ENCODE data around the gene ZNF641. TPM values are rescaled to one million over a fixed set of nuclear protein-coding genes. Genes with fewer than 3 reads are reported as not detected.
A peak's percentile ranks its signal among the peaks of the same experiment; 100 is the strongest.

The ZNF641 gene
- total RNA-seq, 1 experiment from 2014 or later: 12.1 TPM

GRCh38 chr12:48351022-48351708, 446 bp upstream of the ZNF641 start (continued):
- TF ChIP-seq ATF3 (IDR thresholded peaks at IDR 0.05): no peak
- TF ChIP-seq EZH2 (IDR thresholded peaks at IDR 0.05): no peak
- TF ChIP-seq ZFX (IDR thresholded peaks at IDR 0.05): peak; percentile 47

DNA sequence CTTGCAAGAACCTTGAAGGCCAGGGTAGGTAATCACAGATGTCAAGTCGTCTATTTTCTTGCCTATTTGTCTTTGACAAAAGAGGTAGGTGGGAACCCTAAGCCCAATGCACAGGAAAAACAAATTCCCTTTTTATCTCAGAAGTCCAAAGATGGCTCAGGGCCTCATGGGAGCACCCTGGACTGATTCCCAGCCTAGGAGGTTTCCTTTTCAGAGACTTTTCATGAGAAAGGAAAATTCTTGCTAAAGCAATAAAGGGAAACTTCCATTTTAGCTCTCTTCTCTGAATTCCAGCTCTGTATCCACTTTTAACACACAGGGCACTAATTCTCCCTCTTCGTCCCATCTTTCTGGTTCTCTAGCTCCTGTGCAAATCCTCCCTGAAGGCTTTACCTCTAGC, 1.2 kb downstream of the ZNF641 start:
- Histone ChIP-seq H3K9me2 (ENCODE audit: insufficient read depth) (no peaks in the 10 kb centered on the region), H3K27me3 (ENCODE audit: insufficient read depth, low read length) (no peaks in the 10 kb centered on the region), H3K27ac (ENCODE audit: low read depth, low read length) (no peak overlapping the region), H3K79me2 (ENCODE audit: insufficient read depth, low read length) (no peaks in the 10 kb centered on the region), H3K36me3 (ENCODE audit: control insufficient read depth in 1 of 2, insufficient read depth in 2 of 2, low read length in 2 of 2) (peaks cover 8 to 11% of the 10 kb centered on the region in 2 experiments; a peak in 3 of 4 replicates), H4K20me1 (ENCODE audit: insufficient read depth) (no peaks in the 10 kb centered on the region), H2AFZ (ENCODE audit: low read depth, low read length, poor library complexity, severe bottlenecking) (no peak overlapping the region), H3K4me2 (ENCODE audit: low read length) (peak overlapping the region; percentile 98), H3K9me3 (ENCODE audit: control insufficient read depth in 1 of 2, insufficient read depth in 1 of 2, low read depth in 1 of 2, low read length in 2 of 2) (no peaks in the 10 kb centered on the region), H3K4me3 (replicated peaks in 1 of 2; ENCODE audit: low read depth in 1 of 2, low read length in 2 of 2) (no peak overlapping the region; a peak in 1 of 4 replicates), H3K9ac (ENCODE audit: low read length) (no peak overlapping the region), H3K4me1 (ENCODE audit: control insufficient read depth in 1 of 2, insufficient read depth in 2 of 2, low read length in 2 of 2) (peaks cover 8 to 18% of the 10 kb centered on the region in 2 experiments)
- ChIA-PET CTCF (no interaction called here), POLR2A (no interaction called here), RAD21 (ENCODE audit: low non-redundant PET in 1 of 2, low total read pairs in 2 of 2, uncharacterized antibody in 2 of 2, unreplicated experiment in 2 of 2) (no interaction called here)
- intact Hi-C loops (cut with micrococcal nuclease): no loop called here
- no peak for DNase-seq (ENCODE audit: low read depth, low spot score)
- no peak for ATAC-seq
- TF ChIP-seq YY1 (IDR thresholded peaks at IDR 0.05; ENCODE audit: extremely low read depth, insufficient replicate concordance, low read depth, low read length) (no peak), EGR1 (IDR thresholded peaks at IDR 0.05; ENCODE audit: low read depth) (no peak), FOSL1 (IDR thresholded peaks at IDR 0.05; ENCODE audit: low read depth) (no peak), REST (IDR thresholded peaks at IDR 0.05; ENCODE audit: low read depth) (no peak), ELF1 (IDR thresholded peaks at IDR 0.05; ENCODE audit: borderline replicate concordance, low read depth) (no peak), SP1 (IDR thresholded peaks at IDR 0.05; ENCODE audit: low read depth) (no peak), SIN3A (IDR thresholded peaks at IDR 0.05; ENCODE audit: low read depth) (no peak), MAX (IDR thresholded peaks at IDR 0.05) (no peak), EZH2 (IDR thresholded peaks at IDR 0.05) (no peak), EZH2phosphoT487 (IDR thresholded peaks at IDR 0.05; ENCODE audit: borderline replicate concordance) (no peak), POLR2A (IDR thresholded peaks at IDR 0.05; ENCODE audit: borderline replicate concordance, extremely low read depth, insufficient read depth, insufficient read length) (no peak)
- TSS peak; percentile 39 for BruUV-seq (replicated peaks)
